ENCODE results near the gene SUN3.
A peak's percentile ranks its signal among the peaks of the same experiment; 100 is the strongest.

SUN3 gene, protein sequence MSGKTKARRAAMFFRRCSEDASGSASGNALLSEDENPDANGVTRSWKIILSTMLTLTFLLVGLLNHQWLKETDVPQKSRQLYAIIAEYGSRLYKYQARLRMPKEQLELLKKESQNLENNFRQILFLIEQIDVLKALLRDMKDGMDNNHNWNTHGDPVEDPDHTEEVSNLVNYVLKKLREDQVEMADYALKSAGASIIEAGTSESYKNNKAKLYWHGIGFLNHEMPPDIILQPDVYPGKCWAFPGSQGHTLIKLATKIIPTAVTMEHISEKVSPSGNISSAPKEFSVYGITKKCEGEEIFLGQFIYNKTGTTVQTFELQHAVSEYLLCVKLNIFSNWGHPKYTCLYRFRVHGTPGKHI
- total RNA-seq, result 0 to 0.24 reads per million in 2 donors

DNA sequence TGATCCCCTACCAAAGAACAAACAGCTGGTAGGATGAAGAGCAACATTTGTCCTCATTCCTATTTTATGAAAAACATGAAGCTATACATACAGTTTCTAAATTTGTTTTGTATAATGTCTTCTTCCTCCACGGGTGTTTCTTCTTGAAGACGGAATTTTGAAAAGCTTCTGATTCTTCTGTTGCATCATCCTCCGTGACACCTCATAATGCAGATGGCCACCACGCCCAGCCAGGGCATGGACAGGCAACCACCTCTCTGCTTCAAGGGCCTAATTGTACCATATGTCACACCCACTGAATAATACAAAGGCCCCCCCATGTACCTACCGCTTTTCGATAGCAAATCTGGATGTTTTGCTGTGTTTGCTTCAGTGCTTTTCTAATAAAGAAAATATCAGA, at the start of gene SUN3:
TSS of gene SUN3 (minus strand) at position 170 of the 400 bp plus-strand sequence. CDS start at position 1, 169 bp downstream.
- DNase-seq, result no peak

DNA sequence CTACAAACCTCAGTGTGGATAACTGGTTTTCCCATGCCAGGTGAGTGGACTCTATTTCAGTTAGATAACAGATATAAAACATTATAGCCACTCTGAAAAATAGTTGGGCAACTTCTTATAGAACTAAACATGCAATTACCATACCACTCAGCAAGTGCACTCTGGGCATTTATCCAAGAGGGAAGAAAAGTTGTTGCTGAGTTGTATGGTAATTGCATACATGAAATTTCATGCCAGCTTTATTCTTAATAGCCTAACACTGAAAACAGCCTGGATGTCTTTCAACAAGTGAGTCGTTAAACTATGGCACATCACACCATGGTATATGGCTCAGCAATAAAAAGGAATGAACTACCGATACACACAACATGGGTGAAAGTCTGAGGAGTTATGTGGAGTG, 49.6 kb upstream of the SUN3 start:
- DNase-seq, result no peak

DNA sequence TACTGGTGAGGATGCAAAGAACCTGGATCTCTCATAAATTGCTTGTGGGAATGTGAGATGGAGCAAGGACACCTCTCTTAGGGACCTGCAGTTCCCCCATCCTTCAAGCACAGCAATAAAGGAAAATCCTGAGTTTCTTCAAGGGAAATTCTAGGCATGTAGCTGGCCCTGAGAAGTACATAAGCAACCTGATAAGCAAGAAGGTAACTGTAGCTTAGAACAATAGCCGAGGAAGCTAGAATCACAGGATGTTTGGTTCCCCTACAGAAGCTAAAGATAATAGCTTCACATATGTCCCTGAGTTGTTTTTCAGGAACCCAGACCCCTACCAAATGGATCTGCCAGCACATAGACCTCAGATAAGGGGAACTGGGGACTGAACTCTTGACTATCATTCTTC, 48.5 kb upstream of the SUN3 start:
- no peak for DNase-seq

DNA sequence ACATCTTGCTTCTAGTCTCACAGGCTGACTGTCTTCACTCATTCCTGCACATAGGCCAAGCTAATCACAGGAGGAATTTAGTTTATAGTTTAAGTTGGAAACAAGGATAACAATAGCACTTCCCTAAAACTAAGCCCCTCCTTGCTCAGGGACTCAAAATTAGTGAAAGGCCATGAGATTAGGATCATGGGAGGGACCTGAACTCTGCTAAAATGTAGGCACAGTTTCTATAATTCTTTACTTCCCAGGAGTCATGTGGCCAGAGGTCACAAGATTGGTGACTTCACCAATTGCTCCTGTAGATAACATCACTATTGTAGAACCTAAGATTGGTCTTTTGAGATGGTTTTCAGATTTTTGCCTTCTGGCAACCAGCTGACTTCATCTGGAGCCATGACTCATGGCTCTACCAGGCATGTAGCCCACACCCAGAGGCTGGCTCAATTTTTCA, 45.3 kb upstream of the SUN3 start:
- DNase-seq, result no peak

DNA sequence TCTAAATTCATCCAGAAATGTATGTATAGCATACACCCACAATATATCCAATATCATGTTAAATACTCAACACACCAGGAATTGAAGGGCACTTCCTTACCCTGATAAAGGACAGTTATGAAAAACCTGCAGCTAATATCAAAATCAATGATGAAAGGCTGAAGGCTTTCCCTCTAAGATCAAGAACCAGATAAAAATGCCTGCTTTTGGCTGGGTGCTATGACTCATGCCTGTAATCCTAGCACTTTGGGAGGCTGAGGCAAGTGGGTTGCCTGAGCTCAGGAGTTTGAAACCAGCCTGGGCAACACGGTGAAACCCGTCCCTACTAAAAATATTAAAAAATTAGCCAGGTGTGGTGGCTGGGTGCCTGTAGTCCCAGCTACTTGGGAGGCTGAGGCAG, 38.6 kb upstream of the SUN3 start:
- DNase-seq, result no peak

DNA sequence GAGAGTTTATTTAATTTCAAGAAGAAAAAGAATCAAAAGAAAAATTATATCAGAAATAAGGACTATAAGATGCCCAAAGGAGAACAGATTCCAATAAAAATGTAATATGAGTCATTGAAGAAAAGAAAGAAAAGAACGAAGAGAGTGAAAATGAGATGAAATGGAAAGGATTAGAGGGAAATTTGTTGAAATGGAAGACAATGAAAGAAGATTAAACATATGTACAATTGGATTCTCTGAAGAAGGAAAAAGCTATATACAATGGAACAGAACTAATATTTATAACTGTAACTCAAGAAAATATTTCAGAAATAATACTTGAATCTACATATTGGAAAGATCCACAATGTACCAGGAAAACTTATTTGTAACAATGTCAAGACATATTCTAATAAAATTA, 35.1 kb upstream of the SUN3 start:
- DNase-seq, result no peak

DNA sequence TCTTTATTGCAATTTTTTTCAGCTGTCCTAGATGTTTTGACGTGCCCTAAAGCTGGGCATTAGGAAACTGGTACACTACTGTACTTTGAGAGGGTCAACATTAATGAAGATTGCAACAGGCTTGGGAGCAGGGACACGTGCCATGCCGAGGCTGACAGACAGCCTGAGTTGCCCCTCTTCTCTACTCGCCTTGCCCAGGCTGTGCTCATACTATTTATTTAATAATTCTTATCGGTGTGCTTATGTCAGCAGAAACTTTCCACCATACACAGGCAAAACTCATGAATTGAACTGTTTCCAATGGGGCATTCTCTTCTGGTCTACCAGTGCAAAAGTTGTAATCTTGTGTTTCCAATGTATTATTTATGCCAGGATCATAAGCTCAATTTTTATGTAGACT, 30.8 kb upstream of the SUN3 start:
- no peak for DNase-seq

DNA sequence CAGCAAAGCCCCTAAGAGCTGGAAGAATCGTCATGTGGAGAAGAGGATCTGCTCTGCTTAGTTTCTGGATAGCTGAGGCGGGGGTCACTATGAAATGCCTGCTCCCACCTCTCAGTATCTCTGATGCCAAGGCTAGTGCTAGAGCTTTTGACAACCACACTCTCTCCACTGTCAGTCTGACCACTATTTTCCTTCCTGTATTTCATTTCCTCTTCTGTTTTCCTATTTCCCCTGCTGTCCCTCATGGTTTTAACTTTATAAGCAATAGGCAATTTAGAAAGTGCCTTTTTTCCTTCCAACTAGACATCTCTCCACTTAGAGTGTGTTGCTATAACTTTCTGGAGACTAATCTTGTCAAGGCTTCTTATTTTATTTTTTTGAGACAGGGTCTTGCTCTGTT, 30.1 kb upstream of the SUN3 start:
- DNase-seq, result no peak

DNA sequence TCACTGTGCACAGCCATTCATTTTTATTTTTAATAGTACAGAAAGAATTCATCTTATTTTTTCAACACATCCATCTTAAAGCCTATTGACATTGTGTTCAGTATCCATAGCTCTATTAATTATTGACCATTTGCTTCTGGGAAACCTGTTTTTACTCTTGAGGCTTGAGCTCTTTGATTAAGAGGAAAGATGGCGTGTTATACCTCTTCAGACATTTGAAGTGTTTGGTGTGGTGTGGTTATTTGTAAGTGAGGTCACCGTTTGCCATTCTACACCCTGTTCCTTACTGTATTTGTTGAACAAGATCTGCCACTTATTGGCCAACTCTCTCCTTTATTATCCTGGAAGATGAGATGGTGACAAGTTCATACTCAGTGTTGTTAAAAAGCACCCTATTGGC, 24.8 kb upstream of the SUN3 start:
- DNase-seq, result no peak

DNA sequence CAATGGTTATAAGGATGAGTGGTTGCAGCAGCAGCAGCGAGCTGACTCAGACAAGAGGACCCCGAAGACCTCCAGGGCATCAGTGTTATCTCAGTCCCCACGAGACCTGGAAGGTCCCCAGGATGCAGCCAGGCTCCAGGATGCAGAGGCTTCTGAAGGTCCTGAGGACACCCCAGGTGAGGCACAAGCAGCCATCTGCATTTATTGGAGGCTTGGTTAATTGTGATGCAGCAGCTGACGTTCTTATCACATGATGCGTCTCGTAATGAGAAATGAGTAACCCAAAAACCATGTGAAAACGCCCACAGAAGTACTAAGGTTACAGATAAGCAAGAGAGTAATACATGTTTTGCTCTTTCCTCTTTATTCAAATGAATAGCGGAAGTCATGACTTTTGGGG, 23.8 kb upstream of the SUN3 start:
- DNase-seq, result no peak

DNA sequence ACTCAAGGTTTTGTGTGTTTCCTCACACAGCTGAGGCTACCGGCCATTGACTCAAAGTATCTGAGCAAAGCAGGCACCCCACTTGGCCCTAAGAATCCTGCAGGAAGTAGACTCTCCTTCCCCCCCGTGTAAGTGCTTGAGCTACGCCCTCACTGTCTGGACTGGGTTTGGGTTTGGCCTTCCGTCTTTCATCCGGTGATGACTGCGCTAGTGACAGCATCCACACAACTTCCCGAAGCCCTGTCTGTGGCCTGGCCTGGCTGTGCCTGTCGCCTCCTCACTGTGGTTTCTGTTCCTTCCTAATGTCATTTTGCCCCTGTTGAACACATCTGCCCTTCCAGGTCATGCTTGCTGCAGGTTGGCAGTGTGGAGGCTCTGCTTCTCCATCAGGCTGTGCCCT, 20.9 kb upstream of the SUN3 start:
- no peak for DNase-seq

DNA sequence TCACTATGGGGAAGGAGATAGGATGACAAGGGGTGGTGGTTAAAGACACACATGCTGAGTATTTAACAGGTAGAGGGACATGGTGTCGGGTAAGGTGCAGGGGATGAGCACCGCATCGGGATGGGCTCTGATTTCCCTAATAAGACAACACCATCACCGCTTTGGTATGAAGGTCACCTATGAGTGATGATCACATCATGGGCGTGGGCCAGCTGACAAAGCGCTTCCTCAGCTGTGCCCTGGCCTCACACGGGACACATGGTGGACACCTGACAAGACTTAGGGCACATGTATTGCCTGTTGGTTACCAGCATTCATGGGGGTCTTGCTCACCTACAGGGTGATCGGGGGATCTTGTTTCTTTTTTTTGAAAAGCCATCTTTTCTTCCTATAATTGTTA, 19.2 kb upstream of the SUN3 start:
- no peak for DNase-seq

DNA sequence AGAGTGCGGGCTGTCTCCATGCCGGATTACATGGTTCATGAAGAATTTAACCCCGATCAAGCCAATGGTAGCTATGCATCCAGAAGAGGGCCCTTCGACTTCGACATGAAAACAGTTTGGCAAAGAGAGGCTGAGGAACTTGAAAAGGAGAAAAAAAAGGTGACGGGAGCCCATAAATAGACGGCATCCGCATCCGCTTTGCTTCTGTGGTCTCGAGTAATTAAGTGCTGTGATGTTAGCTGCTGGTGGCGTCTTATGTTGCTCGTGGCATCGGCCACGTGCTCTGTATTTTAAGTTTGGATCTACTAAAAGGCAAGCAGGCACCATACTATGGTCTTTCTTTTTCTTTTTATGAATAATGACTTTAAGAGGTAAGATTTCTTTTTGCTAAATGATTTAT, 17.6 kb upstream of the SUN3 start:
- no peak for DNase-seq

DNA sequence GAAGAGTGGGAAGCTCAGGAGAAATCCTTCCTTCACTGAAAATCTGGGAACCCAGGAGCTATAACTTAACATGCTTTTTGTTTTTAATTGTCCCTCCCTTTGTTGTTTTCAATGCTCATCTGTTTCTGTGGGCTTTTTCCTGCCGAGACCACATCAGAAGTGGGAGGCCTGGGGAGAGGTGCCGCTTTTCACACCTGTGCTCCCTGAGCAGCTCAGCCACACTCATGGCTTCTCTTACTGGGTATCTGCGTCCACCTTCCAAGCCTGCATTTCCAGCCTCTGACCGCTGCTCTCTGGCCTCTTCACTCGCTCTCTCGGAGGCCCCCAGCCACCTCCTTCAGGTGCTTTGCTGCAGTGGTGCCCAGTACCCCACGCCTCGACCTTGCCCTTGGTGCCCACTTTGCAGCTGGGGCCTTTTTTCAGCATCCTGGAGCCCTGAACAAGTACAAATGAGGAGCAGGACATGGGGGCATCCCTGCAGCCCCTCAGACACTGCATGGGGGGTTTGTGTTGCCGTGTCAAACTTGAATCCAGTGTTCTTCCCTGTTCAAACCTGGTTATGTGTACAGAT, 16.4 kb upstream of the SUN3 start:
- DNase-seq, result no peak

DNA sequence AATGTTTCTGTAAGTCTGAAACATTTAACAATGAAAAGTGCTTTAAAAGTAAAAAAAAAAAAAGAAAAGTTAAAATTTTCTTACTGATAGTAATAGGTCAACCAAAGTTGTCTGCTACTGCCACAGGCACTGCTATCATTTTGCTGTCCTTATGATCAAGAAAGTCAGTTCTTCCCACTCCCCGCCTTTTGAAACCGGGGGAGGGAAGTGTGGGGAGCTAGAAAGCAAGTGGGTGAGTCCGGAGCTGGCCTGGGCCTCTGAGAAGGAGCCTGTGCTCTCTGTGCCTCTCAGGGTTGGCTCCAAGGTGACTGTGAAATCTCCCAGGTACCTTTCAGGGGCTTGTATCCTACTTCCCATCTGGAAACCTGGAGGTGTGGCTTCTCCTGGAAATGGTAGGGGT, 13.7 kb upstream of the SUN3 start:
- no peak for DNase-seq

DNA sequence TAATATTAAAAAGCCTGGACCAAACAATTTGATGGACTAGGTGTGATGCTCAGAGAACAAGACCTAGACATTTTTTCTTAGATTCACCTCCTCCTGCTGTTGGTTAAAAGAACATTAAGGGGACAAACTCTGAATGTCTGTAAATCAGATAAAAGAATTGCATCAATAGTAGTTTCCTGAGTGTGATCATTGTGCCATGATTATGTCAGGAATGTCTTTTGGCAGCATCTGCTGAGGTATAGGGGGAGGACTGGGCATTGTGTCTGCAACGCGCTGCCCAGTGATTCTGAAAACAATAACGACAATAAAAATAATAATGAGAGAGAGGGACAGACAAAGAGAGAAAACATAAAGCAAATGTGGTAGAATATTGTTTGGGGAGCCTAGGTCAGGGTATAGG, 13.3 kb upstream of the SUN3 start:
- no peak for DNase-seq

DNA sequence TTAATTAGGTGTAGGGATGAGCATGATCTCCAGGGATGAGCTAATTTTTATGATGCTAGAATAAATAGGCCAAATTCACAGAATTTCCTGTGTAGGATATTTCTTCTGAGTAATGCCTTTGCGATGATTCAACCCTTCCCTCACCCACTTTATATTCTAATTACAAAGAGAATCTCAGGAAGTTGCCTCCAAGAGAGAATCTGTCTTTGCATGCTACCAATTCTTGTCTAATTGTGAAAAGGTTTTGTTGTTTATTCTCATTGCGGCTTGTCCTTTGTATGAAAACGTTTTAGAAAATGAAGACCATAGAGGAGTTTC, 12.7 kb upstream of the SUN3 start:
- no peak for DNase-seq

DNA sequence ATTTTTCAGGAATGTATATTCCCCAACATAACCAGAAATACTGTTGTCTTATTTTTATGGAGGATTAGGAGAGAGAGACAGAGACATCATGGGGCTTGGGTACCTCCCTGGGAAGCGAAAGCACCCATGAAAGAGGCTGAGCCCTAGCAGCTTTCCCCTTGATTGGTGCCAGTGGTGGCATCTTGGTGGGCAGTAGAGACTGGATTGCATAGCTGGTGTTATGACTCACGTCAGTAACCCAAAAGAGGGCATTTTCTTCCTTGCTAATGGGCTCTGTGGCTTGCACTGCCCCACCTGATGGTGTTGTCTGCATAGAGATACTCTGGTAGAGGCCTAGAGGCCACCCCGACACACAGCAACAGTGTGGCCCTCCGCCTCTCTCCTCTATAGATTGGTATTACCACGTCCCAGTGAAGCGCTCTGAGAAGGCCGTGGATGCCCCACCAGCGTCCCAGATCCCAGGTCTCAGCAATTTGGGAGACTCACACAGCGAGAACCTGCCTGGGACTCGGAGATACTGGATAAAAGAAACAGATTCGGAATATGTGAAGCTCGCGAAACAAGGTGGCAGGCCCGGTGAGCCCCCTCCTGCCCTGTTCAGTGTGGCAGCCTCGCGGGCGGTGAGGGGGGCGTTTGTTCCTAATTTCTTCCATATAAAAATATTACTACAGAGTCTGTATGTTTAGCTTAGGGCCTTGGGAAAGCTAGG, 12.2 kb upstream of the SUN3 start:
- no peak for DNase-seq

DNA sequence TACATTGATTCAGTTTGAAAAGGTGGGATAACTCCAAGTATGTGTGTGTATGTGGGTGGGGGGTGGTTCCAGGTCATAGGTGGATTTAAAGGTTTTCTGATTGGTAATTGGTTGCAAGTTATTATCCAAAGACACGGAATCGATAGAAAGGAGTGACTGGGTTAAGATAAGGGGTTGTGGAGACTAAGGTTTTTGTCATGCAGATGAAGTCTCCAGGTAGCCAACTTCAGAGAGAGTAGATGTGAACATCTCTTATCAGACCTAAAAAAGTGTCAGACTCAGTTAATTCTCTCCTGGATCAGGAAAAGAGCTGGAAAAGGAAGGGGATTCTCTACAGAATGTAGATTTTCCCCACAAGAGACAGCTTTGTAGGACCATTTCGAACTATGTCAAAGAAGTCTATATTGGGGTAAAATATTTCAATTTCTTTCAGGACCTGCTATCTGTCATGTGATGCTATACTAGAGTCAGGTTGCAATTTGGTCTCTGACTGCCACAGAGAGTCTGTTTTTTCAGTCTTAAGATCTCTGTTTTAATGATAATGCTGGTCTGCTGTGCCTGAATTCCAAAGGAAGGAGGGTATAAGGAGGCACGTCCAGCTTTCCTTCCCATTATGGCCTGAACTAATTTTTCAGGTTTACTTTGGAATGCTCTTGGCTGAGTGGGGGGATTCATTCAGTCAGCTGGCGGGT, 10.1 kb upstream of the SUN3 start:
- DNase-seq, result no peak

DNA sequence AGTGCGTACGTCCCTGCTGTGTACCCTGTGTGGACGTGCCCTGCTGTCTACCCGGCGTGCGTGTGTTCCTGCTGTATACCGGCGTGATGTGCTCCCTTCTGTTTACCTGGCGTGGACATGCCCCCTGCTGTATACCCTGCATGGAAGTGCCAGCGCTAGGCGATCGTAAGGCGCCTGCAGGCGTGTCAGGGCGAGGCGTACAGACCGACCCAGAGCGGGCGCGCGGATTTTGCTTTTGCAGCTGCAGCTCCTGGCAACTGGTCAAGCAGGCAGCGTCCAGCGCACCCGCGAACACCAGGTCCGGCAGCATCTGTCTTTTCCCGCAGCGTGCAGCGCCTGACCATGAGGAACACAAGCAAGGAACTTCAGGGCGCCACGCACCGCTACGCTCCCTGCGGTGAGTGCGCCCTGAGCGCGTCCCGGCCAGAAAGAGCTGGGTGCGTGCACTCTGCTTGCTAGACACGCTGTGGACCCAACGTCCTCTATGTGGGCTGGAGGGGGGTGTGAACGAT, 7.1 kb upstream of the SUN3 start:
- DNase-seq, result no peak

DNA sequence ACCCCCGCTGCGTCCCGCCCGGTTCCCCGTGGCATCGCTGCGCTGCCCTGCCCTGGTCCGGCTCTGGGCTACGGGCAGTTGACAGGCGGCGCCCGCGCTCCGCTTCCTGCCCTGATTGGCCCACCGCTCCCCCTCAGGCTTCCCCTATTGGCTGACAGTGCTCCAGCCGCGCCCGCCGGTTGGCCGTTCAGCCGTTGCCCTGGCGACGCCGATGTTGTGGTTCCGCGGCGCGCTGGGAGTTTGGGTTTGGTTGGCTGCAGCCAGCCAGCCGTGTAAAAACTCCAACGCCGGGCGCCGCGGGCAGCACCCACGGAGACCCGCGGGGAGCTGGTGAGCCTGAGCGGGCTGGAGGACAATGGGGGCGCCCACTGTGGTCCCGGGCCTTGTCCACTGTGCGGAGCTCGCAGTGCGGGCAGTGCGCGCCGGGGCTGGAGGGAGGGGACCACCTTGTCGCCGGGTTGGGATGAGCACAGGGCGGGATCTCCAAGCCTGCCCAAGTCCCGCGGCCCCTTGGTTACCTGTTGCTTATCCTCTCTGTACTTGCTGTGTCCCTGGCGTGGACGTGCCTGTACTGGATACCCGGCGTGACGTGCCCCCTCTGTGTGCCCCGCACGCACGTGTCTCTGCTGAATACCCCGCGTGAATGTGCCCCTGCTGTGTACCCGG, 6.5 kb upstream of the SUN3 start, which contains the start of gene C7orf57:
TSS of gene C7orf57 (plus strand) at position 243 of the 666 bp plus-strand sequence. CDS start 766 bp downstream, outside the sequence.
- DNase-seq, result peak; percentile 86

DNA sequence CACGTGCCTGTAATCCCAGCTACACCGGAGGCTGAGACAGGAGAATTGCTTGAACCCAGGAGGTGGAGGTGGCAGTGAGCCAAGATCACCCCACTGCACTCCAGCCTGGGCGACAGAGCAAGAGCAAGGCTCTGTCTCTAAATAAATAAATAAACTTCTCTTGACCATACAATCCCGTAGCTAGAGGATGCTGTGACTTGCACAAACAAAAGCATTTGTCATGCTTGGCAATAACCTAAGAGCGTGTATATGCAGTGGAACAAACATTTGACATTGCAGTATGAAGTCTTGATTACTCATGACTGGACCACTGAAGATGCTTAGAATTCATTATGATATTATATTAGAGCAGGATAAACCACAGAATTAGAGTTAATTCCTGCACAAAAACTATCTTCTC, 5.0 kb upstream of the SUN3 start:
- DNase-seq, result no peak

DNA sequence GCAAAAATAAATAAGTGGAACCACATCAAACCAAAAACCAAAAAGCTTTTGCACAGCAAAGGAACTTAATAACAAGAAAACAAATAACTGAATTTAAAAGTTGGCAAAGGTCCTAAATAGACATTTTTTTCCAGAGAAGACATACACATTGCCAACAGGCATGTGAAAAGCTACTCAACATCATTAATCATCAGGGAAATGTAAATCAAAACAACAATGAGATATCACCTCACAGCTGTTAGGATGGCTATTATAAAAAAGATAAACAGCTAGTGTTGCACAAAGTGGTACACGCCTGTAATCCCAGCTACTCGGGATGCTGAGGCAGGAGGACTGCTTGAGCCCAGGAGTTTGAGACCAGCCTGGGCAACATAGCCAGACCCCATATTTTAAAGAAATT, 2.2 kb upstream of the SUN3 start:
- no peak for DNase-seq

Measured in T-helper 9 cell (primary cell).